HG03064 (cell line): ENCODE measurements around the gene DEFB114.

ENCODE experiments used
- ATAC-seq: cut with Tn5 transposase; IDR thresholded peaks from one replicate; pipeline ENCODE4 v1.9.1; 2021; ENCODE audit warnings: low read depth; ENCODE audit not compliant: unreplicated experiment

The DEFB114 gene

GRCh38 chr6:49937811-49938210, 26.2 kb downstream of the DEFB114 start:
- ATAC-seq: no peak

- no peak for ATAC-seq
Observed at GRCh38 chr6:49937017-49937416, 26.9 kb downstream of the DEFB114 start.

- no peak for ATAC-seq
Observed at GRCh38 chr6:49935387-49935786, 28.6 kb downstream of the DEFB114 start.

GRCh38 chr6:49934770-49935169, 29.2 kb downstream of the DEFB114 start:
- no peak for ATAC-seq

GRCh38 chr6:49933526-49933925, 30.4 kb downstream of the DEFB114 start:
- no peak for ATAC-seq

GRCh38 chr6:49929340-49929739, 34.6 kb downstream of the DEFB114 start:
- ATAC-seq: no peak

- ATAC-seq: no peak
Observed at GRCh38 chr6:49923826-49924225, 40.1 kb downstream of the DEFB114 start.

GRCh38 chr6:49919935-49920644, 43.9 kb downstream of the DEFB114 start:
- no peak for ATAC-seq

- no peak for ATAC-seq
Observed at GRCh38 chr6:49919261-49919660, 44.7 kb downstream of the DEFB114 start.

GRCh38 chr6:49918787-49919186, 45.2 kb downstream of the DEFB114 start:
- no peak for ATAC-seq

- no peak for ATAC-seq
Observed at GRCh38 chr6:49915035-49915434, 48.9 kb downstream of the DEFB114 start.

GRCh38 chr6:49913636-49914375, 50.2 kb downstream of the DEFB114 start:
- no peak for ATAC-seq

- ATAC-seq: no peak
Observed at GRCh38 chr6:49912196-49912595, 51.8 kb downstream of the DEFB114 start.

- no peak for ATAC-seq
Observed at GRCh38 chr6:49911252-49911651, 52.7 kb downstream of the DEFB114 start.
